HG03039 (cell line): ENCODE data around the gene GNG12.

ENCODE experiments used
- ATAC-seq: cut with Tn5 transposase; IDR thresholded peaks from one replicate; pipeline ENCODE4 v1.9.1; 2021; ENCODE audit warnings: mild to moderate bottlenecking, moderate library complexity; ENCODE audit not compliant: unreplicated experiment

Gene GNG12

GRCh38 chr1:67843331-67843730 lies 10.1 kb upstream of the GNG12 start:
- ATAC-seq = no peak

- no peak for ATAC-seq
Measured at GRCh38 chr1:67840449-67840848, 7.2 kb upstream of the GNG12 start.

- ATAC-seq = no peak
Measured at GRCh38 chr1:67839826-67840225, 6.6 kb upstream of the GNG12 start.

- ATAC-seq = no peak
Measured at GRCh38 chr1:67838180-67838910, 5.1 kb upstream of the GNG12 start.

GRCh38 chr1:67836769-67837168 lies 3.5 kb upstream of the GNG12 start:
- ATAC-seq = no peak

- no peak for ATAC-seq
Measured at GRCh38 chr1:67835663-67836452, 2.6 kb upstream of the GNG12 start.

GRCh38 chr1:67834246-67834877 lies 1.1 kb upstream of the GNG12 start:
- no peak for ATAC-seq

GRCh38 chr1:67833602-67833940 lies 304 bp upstream of the GNG12 start:
- ATAC-seq = no peak

GRCh38 chr1:67831850-67832513 lies 1.3 kb downstream of the GNG12 start:
- no peak for ATAC-seq

- ATAC-seq = no peak
Measured at GRCh38 chr1:67830928-67831830, 2.1 kb downstream of the GNG12 start.

- no peak for ATAC-seq
Measured at GRCh38 chr1:67830226-67830625, 3.0 kb downstream of the GNG12 start.

GRCh38 chr1:67827688-67828087 lies 5.6 kb downstream of the GNG12 start:
- no peak for ATAC-seq

GRCh38 chr1:67825591-67825990 lies 7.7 kb downstream of the GNG12 start:
- no peak for ATAC-seq

GRCh38 chr1:67824766-67825165 lies 8.5 kb downstream of the GNG12 start:
- ATAC-seq = no peak

GRCh38 chr1:67823615-67824014 lies 9.7 kb downstream of the GNG12 start:
- no peak for ATAC-seq

GRCh38 chr1:67821263-67821662 lies 12.0 kb downstream of the GNG12 start:
- no peak for ATAC-seq

- ATAC-seq = no peak
Measured at GRCh38 chr1:67818725-67819301, 14.5 kb downstream of the GNG12 start.

- no peak for ATAC-seq
Measured at GRCh38 chr1:67818162-67818561, 15.1 kb downstream of the GNG12 start.

GRCh38 chr1:67817319-67817718 lies 15.9 kb downstream of the GNG12 start:
- ATAC-seq = no peak

GRCh38 chr1:67816506-67816905 lies 16.8 kb downstream of the GNG12 start:
- no peak for ATAC-seq
